Stomach (tissue), 9 donors: ENCODE results near the gene EPC2. TPM values are rescaled to one million over a fixed set of nuclear protein-coding genes. Genes with fewer than 3 reads are reported as not detected.
"Not testable (repeated sequence)": the region's sequence is repeated elsewhere in the genome, so short reads cannot be mapped to it uniquely, and the experiment has no call there.

Experiments used
- DNase-seq, 2 donors: peaks; one replicate each; pipeline versions ENCODE4 v3.0.0 to v3.0.0-alpha.2; 2013 to 2019
- H3K27ac ChIP-seq, 5 donors: fragments of 200-600 bp in 4 of 5; sonication (generic) in 4 of 5; one replicate each; pipeline ENCODE4 v1.5.1; 2013 to 2019; ENCODE audit warnings: mild to moderate bottlenecking in 1 of 5, moderate library complexity in 1 of 5
- H3K27me3 ChIP-seq, 3 donors: fragments of 200-600 bp; sonication (generic); one replicate each; pipeline ENCODE4 v1.5.1; 2017 to 2019; ENCODE audit warnings: mixed run types in 1 of 3
- H3K36me3 ChIP-seq, 4 donors: fragments of 200-600 bp; sonication (generic); 1 replicate in 3 of 4; 2 replicates in 1 of 4; pipeline ENCODE4 v1.5.1; 2016 to 2019
- H3K4me1 ChIP-seq, 4 donors: fragments of 200-600 bp; sonication (generic); one replicate each; pipeline ENCODE4 v1.5.1; 2016 to 2019
- H3K4me3 ChIP-seq, 4 donors: fragments of 200-600 bp; sonication (generic) in 3 of 4; one replicate each; pipeline ENCODE4 v1.5.1; 2016 to 2019; ENCODE audit warnings: mild to moderate bottlenecking in 1 of 4
- H3K9me3 ChIP-seq, 4 donors: fragments of 200-600 bp; sonication (generic); one replicate each; pipeline ENCODE4 v1.5.1; 2016 to 2019
- EP300 ChIP-seq: sonication (generic); formaldehyde crosslinking; IDR thresholded peaks from one replicate; pipeline ENCODE4 v1.6.1; 2017; ENCODE audit warnings: antibody characterized with exemption
- POLR2A ChIP-seq, 4 donors: fragments of 450-650 bp; IDR thresholded peaks; one replicate each; pipeline ENCODE4 v1.6.1; 2016; ENCODE audit warnings: antibody characterized with exemption in 4 of 4, control low read depth in 2 of 4, mild to moderate bottlenecking in 1 of 4, moderate library complexity in 1 of 4
- POLR2AphosphoS5 ChIP-seq, 3 donors: sonication (generic); formaldehyde crosslinking; IDR thresholded peaks; one replicate each; pipeline ENCODE4 v1.6.1; 2016; ENCODE audit warnings: antibody characterized with exemption in 3 of 3
- WGBS, 5 donors: extraction: QIAGEN DNeasy Blood & Tissue Kit in 3 of 5; methylation state at CpG; one replicate each; pipeline versions ENCODE4 v1.1.5 to v1.1.7; 2013 to 2018; 5-methylcytosine and 5-hydroxymethylcytosine counted together
- intact Hi-C: fragments of 100-400 bp; cut with DNase I; formaldehyde crosslinking; loops from one replicate; pipeline ENCODE4 v1.15.1; 2023; ENCODE audit warnings: low total_unique reads
- polyA plus RNA-seq, 3 donors: library from polyadenylated mRNA; stranded (reverse); fragments of 200-250 nt; gene quantifications; one replicate each; pipeline ENCODE4 v1.2.3, GENCODE V29; 2013
- total RNA-seq, 5 donors: library from RNA; depleted of rRNA; stranded (reverse); fragments of >200 nt; gene quantifications; one replicate each; pipeline versions ENCODE4 v1.1.0 to v1.2.3, GENCODE V29; 2014 to 2016
- TF ChIP-seq, protein P1 (sequence below), 7 experiments: fragments of 450-650 bp in 4 of 7; fragments of 200-600 bp in 3 of 7; sonication (generic) in 3 of 7; IDR thresholded peaks; one replicate each; pipeline ENCODE4 v1.5.1; 2016 to 2019; ENCODE audit warnings: antibody characterized with exemption in 7 of 7, control low read depth in 2 of 7, mild to moderate bottlenecking in 1 of 7
- donor health status: healthy with polysubstance abuse.
- donor health status: Bipolar disorder and iron deficiency.
- donor health status: healthy.

Gene EPC2
- total and polyA plus RNA-seq, 8 donors, result 0.87 to 42.2 (median 13.5) TPM

DNA sequence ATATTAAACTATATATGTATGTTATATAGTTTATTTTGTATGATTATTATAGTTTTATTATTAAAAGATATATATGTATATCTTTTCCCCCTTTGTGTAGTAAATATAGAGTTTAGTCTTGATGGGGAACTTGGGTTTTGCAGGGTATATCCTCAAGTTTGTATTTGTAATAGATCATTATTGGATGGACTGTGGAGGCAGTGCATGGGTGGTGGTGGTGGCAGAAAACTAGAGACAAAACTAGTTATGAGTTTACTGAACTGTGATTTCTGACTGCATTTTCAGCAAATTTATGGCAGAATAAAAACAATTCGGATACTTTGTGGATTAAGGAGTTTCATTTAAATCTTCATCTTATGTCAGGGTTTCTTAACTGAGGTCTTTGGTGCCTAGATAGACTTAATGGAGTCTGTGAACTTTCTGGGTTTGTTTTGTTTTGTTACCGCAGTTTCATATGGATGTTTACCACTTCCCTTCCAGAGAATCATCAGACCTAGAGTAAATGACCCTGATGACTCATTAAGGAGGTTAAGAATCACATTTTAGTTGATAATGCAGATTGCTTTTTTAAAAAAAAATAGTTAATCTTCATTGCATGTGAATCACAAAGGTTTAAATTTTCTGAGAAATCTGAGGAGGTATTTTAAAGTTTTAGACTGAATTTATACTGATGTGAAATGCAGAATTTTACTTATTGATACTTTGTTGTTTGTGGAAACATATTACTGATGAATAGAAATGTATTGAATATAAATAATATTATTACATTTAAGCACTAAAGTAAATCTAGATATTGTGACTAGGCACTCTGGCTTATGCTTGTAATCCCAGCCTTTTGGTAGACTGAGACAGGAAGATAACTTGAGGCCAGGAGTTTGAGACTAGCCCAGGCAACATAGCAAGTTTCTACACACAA lies 14.5 kb downstream of the EPC2 start:
- Histone ChIP-seq H3K27me3 (no peaks in the 10 kb centered on the region), H3K36me3 (no peaks in the 10 kb centered on the region), H3K4me1 (peaks cover 0 to 71% (median 48%) of the 10 kb centered on the region in 4 donors), H3K4me3 (no peak overlapping the region), H3K27ac (no peak overlapping the region), H3K9me3 (no peaks in the 10 kb centered on the region)
- intact Hi-C loops, result no loop called here
- TF ChIP-seq POLR2A (IDR thresholded peaks at IDR 0.05) (no peak), POLR2AphosphoS5 (IDR thresholded peaks at IDR 0.05) (no peak), EP300 (no peak)
- TF ChIP-seq, protein P1, sequence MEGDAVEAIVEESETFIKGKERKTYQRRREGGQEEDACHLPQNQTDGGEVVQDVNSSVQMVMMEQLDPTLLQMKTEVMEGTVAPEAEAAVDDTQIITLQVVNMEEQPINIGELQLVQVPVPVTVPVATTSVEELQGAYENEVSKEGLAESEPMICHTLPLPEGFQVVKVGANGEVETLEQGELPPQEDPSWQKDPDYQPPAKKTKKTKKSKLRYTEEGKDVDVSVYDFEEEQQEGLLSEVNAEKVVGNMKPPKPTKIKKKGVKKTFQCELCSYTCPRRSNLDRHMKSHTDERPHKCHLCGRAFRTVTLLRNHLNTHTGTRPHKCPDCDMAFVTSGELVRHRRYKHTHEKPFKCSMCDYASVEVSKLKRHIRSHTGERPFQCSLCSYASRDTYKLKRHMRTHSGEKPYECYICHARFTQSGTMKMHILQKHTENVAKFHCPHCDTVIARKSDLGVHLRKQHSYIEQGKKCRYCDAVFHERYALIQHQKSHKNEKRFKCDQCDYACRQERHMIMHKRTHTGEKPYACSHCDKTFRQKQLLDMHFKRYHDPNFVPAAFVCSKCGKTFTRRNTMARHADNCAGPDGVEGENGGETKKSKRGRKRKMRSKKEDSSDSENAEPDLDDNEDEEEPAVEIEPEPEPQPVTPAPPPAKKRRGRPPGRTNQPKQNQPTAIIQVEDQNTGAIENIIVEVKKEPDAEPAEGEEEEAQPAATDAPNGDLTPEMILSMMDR (IDR thresholded peaks at IDR 0.05), result no peak
- 39 to 56% (median 44%) methylated on average over 2 of the region's 2 CpGs for WGBS, 5 donors
- peak in 1 of 2 donors; percentile 50 for DNase-seq

DNA sequence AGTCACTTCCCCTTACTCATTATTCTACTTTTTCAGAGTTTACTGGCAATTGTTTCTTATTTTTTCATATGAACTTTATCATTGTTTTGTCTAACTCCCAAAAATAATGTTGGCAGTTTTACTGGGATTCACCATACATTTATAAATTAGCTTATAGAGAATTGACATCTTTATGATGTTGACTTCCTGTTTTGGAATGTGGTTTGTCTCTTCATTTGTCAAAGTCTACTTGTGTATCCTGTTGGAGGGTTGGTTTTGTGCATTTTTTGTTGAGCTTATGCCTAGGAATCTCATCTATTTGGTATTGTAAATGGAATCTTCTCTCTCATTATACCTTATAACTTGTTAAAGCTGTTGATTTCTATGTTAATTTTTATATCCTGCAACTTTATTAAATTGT lies 16.4 kb downstream of the EPC2 start:
- intact Hi-C loops, result no loop called here
- no peaks in the 10 kb centered on the region for H3K36me3 ChIP-seq
- DNase-seq, result no peak
- TF ChIP-seq, protein P1 (IDR thresholded peaks at IDR 0.05), result no peak
- no peak for TF ChIP-seq EP300
- no peak for TF ChIP-seq POLR2A (IDR thresholded peaks at IDR 0.05)
- no peak for TF ChIP-seq POLR2AphosphoS5 (IDR thresholded peaks at IDR 0.05)
- peaks cover 0 to 72% (median 41%) of the 10 kb centered on the region in 4 donors for H3K4me1 ChIP-seq
- no peaks in the 10 kb centered on the region for H3K9me3 ChIP-seq
- no peaks in the 10 kb centered on the region for H3K27me3 ChIP-seq
- H3K27ac ChIP-seq, result no peak overlapping the region
- H3K4me3 ChIP-seq, result no peak overlapping the region

DNA sequence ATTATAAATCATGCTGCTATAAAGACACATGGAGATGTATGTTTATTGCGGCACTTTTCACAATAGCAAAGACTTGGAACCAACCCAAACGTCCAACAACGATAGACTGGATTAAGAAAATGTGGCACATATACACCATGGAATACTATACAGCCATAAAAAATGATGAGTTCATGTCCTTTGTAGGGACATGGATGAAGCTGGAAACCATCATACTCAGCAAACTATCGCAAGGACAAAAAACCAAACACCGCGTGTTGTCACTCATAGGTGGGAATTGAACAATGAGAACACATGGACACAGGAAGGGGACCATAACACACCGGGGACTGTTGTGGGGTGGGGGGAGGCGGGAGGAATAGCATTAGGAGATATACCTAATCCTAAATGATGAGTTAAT lies 17.8 kb downstream of the EPC2 start:
- 96 to 99% (median 96%) methylated on average over 8 of the region's 8 CpGs for WGBS, 5 donors
- H3K4me1 ChIP-seq, result peaks cover 0 to 70% (median 33%) of the 10 kb centered on the region in 4 donors
- H3K4me3 ChIP-seq, H3K27ac ChIP-seq, H3K27me3 ChIP-seq, intact Hi-C loops, H3K36me3 ChIP-seq, DNase-seq, H3K9me3 ChIP-seq: not testable (repeated sequence)

DNA sequence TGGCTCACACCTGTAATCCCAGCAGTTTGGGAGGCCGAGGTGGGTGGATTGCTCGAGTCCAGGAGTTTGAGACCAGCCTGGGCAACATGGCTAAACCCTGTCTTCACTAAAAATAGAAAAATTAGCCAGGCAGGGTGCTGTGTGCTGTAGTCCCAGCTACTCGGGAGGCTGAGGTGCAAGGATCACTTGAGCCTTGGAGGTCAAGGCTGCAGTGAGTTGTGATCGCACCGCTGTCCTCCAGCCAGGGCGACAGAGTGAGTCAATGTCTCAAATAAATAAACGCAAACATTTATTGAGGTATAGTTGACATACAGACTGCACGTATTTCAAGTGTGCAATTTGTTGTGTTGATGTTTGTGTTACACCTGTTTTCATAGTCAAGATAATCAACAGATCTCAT lies 19.7 kb downstream of the EPC2 start:
- TF ChIP-seq POLR2AphosphoS5 (IDR thresholded peaks at IDR 0.05) (no peak), EP300 (no peak), POLR2A (IDR thresholded peaks at IDR 0.05) (no peak)
- TF ChIP-seq, protein P1 (IDR thresholded peaks at IDR 0.05), result no peak
- Histone ChIP-seq H3K4me3 (no peak overlapping the region), H3K9me3 (no peaks in the 10 kb centered on the region), H3K27me3 (no peaks in the 10 kb centered on the region), H3K27ac (no peak overlapping the region), H3K4me1 (peaks cover 0 to 59% (median 26%) of the 10 kb centered on the region in 4 donors), H3K36me3 (no peaks in the 10 kb centered on the region)
- DNase-seq, result no peak
- intact Hi-C loops, result no loop called here
- WGBS, 5 donors, result 90 to 98% (median 95%) methylated on average over 8 of the region's 8 CpGs

DNA sequence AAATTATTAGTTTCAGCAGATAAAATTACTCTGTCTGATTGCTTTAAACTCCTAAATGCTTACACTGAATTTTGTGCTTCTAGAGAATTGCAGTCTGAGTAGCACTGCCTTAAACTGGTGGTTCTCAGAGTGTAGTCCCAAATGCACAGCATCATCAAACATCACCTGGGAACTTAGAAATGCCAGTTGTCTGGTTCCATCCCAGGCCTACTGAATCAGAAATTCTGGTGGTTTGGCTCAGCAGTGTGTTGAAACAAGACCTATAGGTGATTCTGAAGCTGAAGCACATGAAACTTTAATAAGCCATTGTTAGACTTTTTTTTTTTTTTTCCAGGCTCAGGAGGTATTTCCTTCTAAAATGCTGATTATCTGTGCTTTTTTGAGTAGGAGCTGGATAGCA lies 22.0 kb downstream of the EPC2 start:
- Histone ChIP-seq H3K27me3 (no peaks in the 10 kb centered on the region), H3K4me1 (peaks cover 0 to 43% (median 23%) of the 10 kb centered on the region in 4 donors), H3K9me3 (no peaks in the 10 kb centered on the region), H3K27ac (no peak overlapping the region), H3K36me3 (no peaks in the 10 kb centered on the region), H3K4me3 (no peak overlapping the region)
- no peak for DNase-seq
- no peak for TF ChIP-seq POLR2AphosphoS5 (IDR thresholded peaks at IDR 0.05)
- no peak for TF ChIP-seq POLR2A (IDR thresholded peaks at IDR 0.05)
- no peak for TF ChIP-seq EP300
- TF ChIP-seq, protein P1 (IDR thresholded peaks at IDR 0.05), result no peak
- intact Hi-C loops, result no loop called here
